GM10266 (cell line): ENCODE measurements around the gene RPH3AL.

ENCODE experiments used
- DNase-seq: peaks from one replicate; pipeline ENCODE4 v3.0.0; 2012; ENCODE audit errors: extremely low spot score
- TF ChIP-seq, protein P1 (sequence below): IDR thresholded peaks from 2 replicates; pipeline ENCODE4 v1.5.1; 2012; ENCODE audit warnings: mild to moderate bottlenecking, low read depth; ENCODE audit not compliant: control insufficient read depth, insufficient read depth; ENCODE audit errors: missing control alignments

The RPH3AL gene

DNA sequence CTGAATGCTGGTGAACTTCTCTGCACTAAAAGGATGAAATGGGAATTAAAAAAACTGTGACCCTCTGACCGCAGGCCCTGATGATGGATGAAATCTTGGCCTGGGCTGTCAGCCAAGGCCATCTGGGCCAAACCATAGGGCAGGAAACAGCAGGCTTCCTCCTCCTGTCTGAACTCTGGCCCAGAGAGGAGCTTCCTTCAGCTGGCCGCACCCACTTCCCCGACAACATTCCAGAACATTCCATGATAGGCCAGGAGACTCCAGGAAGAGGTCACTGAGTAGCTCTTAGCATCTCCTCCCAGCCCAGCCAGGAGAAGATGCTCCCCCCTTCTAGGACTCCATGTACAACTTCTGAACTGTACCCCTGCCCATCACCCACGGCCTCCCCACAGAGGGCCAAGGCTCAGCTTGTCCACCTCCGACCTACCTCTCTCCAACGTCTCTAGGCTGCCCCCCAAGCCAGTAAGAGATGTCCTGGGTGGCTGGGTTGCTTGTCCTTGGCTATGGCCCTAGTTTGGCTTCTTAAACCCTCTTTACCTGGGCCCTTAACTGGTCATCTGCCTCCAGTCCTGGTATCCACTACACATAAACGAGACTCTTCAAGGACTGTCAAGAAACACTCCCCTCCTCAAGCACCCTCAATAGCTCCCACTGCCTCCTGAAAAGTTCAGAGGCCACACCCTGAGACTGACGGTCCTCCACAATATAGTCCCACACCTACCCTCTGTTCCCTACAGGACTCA, 1.7 kb downstream of the RPH3AL start:
- TF ChIP-seq, protein P1, sequence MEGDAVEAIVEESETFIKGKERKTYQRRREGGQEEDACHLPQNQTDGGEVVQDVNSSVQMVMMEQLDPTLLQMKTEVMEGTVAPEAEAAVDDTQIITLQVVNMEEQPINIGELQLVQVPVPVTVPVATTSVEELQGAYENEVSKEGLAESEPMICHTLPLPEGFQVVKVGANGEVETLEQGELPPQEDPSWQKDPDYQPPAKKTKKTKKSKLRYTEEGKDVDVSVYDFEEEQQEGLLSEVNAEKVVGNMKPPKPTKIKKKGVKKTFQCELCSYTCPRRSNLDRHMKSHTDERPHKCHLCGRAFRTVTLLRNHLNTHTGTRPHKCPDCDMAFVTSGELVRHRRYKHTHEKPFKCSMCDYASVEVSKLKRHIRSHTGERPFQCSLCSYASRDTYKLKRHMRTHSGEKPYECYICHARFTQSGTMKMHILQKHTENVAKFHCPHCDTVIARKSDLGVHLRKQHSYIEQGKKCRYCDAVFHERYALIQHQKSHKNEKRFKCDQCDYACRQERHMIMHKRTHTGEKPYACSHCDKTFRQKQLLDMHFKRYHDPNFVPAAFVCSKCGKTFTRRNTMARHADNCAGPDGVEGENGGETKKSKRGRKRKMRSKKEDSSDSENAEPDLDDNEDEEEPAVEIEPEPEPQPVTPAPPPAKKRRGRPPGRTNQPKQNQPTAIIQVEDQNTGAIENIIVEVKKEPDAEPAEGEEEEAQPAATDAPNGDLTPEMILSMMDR: no peak
- DNase-seq: no peak

DNA sequence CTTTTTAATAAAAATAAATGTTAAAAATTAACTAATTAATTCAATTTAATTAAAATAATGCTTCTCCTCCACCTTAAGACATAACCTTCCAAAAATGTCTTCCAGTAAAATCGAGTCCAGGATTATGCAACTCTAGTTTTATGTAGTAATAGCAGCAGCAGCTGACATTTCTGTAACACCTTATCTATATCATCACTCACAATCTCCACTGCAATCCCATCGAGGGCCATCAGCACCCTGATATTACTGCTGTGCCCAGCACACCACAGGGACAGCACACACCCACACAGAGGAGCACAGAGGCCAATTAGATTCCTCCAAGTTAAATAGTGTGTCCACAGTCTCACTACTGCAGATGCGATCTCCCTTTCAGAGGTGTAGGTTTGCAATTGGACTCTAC, 2.9 kb downstream of the RPH3AL start:
- TF ChIP-seq, protein P1: no peak
- DNase-seq: no peak

DNA sequence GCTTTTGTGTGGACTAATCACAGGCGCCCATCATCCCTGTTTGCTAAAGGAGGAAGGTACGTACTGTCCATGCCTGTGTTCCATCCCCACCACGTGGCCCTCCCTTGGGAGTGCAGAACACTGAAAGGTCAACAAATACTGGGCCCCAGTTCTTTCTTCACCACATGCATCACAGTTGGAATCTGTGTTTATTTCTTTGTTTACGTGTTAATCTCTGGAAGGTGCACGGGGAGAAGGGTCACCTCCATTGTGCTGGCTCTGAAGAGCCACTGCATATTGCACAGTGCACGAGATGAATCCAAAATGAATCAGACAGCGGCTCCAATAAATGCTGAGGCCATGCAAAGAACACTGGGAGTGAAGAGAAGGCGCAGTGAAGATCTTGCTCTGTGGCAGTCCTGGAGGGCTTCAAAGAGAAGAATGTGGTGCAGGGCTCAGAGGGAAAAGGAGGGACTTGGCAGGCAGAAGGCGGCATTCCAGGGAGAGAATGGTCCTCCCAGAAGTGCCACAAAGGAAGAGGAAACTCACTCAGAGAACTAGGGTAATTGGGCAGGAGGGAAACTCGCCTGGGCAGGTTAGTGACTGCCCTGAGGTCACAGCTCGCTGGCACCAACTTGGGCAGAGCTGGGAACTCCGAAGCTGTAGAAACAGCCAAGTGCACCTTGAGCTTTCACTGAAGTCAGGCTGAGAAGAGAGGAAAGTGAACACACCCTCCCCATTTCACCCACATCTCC, 3.7 kb downstream of the RPH3AL start:
- TF ChIP-seq, protein P1: no peak
- DNase-seq: no peak

DNA sequence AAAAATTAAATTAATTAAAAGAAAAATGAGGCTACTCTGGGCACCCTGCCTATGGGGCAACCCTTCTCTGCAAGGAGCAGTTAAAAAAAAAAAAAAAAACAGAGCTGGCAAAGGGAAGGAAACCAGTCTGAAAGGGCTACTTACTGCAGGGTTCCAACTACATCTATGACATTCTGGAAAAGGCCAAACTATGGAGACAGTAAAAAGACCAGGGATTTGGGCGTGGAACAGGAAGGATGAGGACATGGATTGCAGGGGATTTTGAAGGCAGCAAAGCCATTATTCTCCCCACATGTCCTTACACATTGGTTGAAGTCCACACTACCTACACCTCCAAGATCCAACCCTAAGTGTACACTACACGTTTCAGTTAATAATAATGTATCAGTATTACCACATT, 4.6 kb downstream of the RPH3AL start:
- TF ChIP-seq, protein P1: no peak
- no peak for DNase-seq

GRCh38 chr17:347309-347899, 5.2 kb downstream of the RPH3AL start:
- DNase-seq: no peak
- TF ChIP-seq, protein P1: no peak

DNA sequence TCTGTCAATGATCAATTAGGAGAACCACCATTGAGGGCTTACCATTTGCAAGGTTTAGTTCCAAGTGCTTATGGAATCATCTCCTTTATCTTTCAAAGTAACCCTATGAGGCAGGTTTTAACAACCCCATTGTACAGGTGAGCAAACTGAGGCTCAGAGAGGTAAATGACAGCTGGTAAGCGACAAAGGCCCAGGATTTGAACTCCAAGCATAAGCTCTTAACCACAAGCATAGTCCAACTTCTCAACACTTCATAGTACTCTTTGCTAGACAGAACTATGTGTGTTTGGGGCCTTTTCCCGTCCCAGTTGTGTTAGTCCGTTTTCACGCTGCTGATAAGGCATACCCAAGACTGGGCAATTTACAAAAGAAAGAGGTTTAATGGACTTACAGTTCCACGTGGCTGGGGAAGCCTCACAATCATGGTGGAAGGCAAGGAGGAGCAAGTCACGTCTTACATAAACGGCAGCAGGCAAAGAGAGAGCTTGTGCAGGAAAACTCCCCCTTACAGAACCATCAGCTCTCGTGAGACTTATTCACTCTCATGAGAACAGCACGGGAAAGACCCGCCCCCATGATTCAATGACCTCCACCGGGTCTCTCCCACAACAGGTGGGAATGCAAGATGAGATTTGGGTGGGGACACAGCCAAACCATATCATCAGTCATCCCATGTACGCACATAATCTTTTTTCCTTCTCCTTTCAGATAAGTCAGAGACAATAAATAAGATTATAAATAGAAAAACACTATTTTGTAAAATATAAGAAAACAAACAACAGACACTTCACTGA, 6.4 kb downstream of the RPH3AL start:
- DNase-seq: no peak
- TF ChIP-seq, protein P1: no peak
